ENCODE results near the gene NTPCR.
"Not testable (repeated sequence)": the region's sequence is repeated elsewhere in the genome, so short reads cannot be mapped to it uniquely, and the experiment has no call there.

Gene NTPCR

DNA sequence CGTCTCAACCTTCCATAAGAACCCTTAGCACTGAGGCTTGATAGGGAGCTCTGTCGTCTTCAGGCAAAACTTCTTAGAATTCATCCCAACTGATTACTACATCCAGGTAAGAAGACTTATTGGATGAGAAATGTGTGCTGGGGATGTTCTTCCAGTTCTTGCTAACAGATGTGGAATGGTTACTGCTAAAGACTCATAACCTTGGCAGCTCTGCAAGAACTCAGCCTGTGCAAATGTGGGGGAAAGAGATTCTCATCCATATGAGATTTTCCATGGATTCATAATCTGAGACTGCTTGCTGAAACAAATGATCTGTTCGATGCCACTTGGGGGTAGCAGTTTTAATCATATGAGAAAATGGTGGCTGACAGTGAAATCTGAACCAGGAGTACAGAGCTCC lies 48.2 kb downstream of the NTPCR start:
- H3K9me3 ChIP-seq (ENCODE audit: control insufficient read depth, insufficient read depth, low read depth, low read length), result no peaks in the 10 kb centered on the region; the same call in 1 of the 2 replicates
- H3K4me3 ChIP-seq (ENCODE audit: low read depth, low read length), result no peak overlapping the region
- H3K4me1 ChIP-seq (ENCODE audit: control insufficient read depth, insufficient read depth, low read length), result no peaks in the 10 kb centered on the region
- POLR2A ChIA-PET, result no interaction called here
- no peak overlapping the region for H3K27ac ChIP-seq (ENCODE audit: extremely low read depth, low read depth, low read length)
- no peak for TF ChIP-seq ZBTB48 (tag by site-specific recombination; IDR thresholded peaks at IDR 0.05)
- TF ChIP-seq ZNF48 (tag by site-specific recombination; IDR thresholded peaks at IDR 0.05), result no peak
- TF ChIP-seq, protein P1, sequence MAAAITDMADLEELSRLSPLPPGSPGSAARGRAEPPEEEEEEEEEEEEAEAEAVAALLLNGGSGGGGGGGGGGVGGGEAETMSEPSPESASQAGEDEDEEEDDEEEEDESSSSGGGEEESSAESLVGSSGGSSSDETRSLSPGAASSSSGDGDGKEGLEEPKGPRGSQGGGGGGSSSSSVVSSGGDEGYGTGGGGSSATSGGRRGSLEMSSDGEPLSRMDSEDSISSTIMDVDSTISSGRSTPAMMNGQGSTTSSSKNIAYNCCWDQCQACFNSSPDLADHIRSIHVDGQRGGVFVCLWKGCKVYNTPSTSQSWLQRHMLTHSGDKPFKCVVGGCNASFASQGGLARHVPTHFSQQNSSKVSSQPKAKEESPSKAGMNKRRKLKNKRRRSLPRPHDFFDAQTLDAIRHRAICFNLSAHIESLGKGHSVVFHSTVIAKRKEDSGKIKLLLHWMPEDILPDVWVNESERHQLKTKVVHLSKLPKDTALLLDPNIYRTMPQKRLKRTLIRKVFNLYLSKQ (tag by site-specific recombination; IDR thresholded peaks at IDR 0.05; ENCODE audit: borderline replicate concordance), result no peak
- no peak for TF ChIP-seq ZNF561 (tag by site-specific recombination; IDR thresholded peaks at IDR 0.05; ENCODE audit: borderline replicate concordance)
- no peak for TF ChIP-seq IKZF3 (tag by site-specific recombination; IDR thresholded peaks at IDR 0.05)
- no peak for TF ChIP-seq KLF1 (tag by site-specific recombination; IDR thresholded peaks at IDR 0.05)
- TF ChIP-seq MZF1 (tag by site-specific recombination; IDR thresholded peaks at IDR 0.05; ENCODE audit: borderline replicate concordance), result no peak
- TF ChIP-seq ZBTB7A (tag by site-specific recombination; IDR thresholded peaks at IDR 0.05; ENCODE audit: low read depth), result no peak
- no peak for TF ChIP-seq GLIS2 (tag by site-specific recombination; IDR thresholded peaks at IDR 0.05)
- no peak for TF ChIP-seq ZNF585B (tag by site-specific recombination; IDR thresholded peaks at IDR 0.05)
- TF ChIP-seq ZNF19 (tag by site-specific recombination; IDR thresholded peaks at IDR 0.05; ENCODE audit: low read depth), result no peak
- TF ChIP-seq, protein P2, sequence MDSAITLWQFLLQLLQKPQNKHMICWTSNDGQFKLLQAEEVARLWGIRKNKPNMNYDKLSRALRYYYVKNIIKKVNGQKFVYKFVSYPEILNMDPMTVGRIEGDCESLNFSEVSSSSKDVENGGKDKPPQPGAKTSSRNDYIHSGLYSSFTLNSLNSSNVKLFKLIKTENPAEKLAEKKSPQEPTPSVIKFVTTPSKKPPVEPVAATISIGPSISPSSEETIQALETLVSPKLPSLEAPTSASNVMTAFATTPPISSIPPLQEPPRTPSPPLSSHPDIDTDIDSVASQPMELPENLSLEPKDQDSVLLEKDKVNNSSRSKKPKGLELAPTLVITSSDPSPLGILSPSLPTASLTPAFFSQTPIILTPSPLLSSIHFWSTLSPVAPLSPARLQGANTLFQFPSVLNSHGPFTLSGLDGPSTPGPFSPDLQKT (IDR thresholded peaks at IDR 0.05; ENCODE audit: borderline replicate concordance, low read depth, low read length), result no peak
- CTCF ChIA-PET, result interaction anchor here (0.6 to 0.7 kb wide), 2 partner anchors 472 to 1007 kb away, joined by 3 read pairs; no protein-coding TSS in a partner anchor
- H3K36me3 ChIP-seq (ENCODE audit: control insufficient read depth in 2 of 2, insufficient read depth in 1 of 2, low read length in 2 of 2), result peaks cover 3 to 67% of the 10 kb centered on the region in 2 experiments; a peak in 2 of 3 replicates

DNA sequence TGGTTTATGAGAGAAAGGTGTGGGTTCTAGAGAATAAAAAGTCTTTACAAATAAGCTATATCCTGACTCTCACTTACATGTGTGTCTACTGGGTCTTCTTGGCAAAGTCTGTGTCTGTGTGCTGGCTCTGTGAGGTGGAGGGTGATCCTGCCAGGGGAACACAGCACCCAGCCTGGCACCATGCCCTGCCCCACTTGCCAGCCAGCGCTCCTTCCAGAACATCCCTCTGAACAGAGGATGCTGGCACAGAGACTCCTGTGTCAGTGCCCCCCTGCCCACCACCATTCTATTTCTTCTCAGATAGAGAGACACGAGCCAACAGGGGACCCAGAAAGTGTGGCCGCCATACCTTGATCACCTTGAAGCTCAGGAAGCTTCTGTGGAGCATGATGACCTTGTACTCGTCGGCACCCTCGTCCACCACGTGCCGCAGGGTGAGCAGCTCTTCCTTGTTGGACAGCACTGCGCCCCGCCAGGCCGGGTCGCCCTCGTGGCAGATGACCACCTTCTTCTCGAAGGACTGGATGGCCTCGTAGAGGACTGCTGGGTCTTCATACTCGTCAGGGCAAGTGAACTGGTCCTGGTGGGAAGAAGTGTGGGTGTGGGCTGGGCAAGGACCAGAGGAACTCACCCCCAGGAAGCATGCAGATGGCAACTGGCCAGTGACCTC lies 49.7 kb downstream of the NTPCR start:
- ChIA-PET CTCF (interaction anchor here (1.3 kb wide), 1 partner anchor 47 kb away, joined by 4 read pairs; no protein-coding TSS in a partner anchor), POLR2A (interaction anchor here (0.6 kb wide), 1 partner anchor 28 kb away, joined by 3 read pairs; no protein-coding TSS in a partner anchor)
- no peaks in the 10 kb centered on the region for H3K4me1 ChIP-seq (ENCODE audit: control insufficient read depth, insufficient read depth, low read length)
- TF ChIP-seq, protein P3, sequence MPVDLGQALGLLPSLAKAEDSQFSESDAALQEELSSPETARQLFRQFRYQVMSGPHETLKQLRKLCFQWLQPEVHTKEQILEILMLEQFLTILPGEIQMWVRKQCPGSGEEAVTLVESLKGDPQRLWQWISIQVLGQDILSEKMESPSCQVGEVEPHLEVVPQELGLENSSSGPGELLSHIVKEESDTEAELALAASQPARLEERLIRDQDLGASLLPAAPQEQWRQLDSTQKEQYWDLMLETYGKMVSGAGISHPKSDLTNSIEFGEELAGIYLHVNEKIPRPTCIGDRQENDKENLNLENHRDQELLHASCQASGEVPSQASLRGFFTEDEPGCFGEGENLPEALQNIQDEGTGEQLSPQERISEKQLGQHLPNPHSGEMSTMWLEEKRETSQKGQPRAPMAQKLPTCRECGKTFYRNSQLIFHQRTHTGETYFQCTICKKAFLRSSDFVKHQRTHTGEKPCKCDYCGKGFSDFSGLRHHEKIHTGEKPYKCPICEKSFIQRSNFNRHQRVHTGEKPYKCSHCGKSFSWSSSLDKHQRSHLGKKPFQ (tag by site-specific recombination; IDR thresholded peaks at IDR 0.05), result no peak
- peaks cover 3 to 53% of the 10 kb centered on the region in 2 experiments; a peak in 2 of 3 replicates for H3K36me3 ChIP-seq (ENCODE audit: control insufficient read depth in 2 of 2, insufficient read depth in 1 of 2, low read length in 2 of 2)
- no peak overlapping the region for H3K27ac ChIP-seq (ENCODE audit: extremely low read depth, low read depth, low read length)
- no peaks in the 10 kb centered on the region for H3K9me3 ChIP-seq (ENCODE audit: control insufficient read depth, insufficient read depth, low read depth, low read length)
- no peak overlapping the region for H3K4me3 ChIP-seq (ENCODE audit: low read depth, low read length)

DNA sequence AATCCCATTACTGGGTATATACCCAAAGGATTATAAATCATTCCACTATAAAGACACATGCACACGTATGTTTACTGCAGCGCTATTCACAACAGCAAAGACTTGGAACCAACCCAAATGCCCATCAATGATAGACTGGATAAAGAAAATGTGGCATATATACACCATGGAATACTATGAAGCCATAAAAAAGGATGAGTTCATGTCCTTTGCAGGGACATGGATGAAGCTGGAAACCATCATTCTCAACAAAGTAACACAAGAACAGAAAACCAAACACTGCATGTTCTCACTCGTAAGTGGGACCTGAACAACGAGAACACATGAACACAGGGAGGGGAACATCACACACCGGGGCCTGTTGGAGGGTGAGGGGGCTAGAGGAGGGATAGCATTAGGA lies 53.2 kb downstream of the NTPCR start:
- H3K4me1 ChIP-seq (ENCODE audit: control insufficient read depth, insufficient read depth, low read length); POLR2A ChIA-PET; H3K27ac ChIP-seq (ENCODE audit: extremely low read depth, low read depth, low read length); CTCF ChIA-PET; H3K4me3 ChIP-seq (ENCODE audit: low read depth, low read length); H3K9me3 ChIP-seq (ENCODE audit: control insufficient read depth, insufficient read depth, low read depth, low read length): not testable (repeated sequence)
- peak; percentile 95 for TF ChIP-seq ZNF146 (tag by site-specific recombination; IDR thresholded peaks at IDR 0.05)
- H3K36me3 ChIP-seq (ENCODE audit: control insufficient read depth in 2 of 2, insufficient read depth in 1 of 2, low read length in 2 of 2), result peaks cover 3 to 33% of the 10 kb centered on the region in 2 experiments; a peak in 2 of 3 replicates

Data from HEK293 (cell line).